ENCODE measurements around the gene GGACT. TPM values are rescaled to one million over a fixed set of nuclear protein-coding genes. Genes with fewer than 3 reads are reported as not detected.

Gene GGACT
- total and polyA plus RNA-seq, 2 experiments from 2014 or later: 0.70 to 5.6 TPM

- Histone ChIP-seq H4K20me1 (ENCODE audit: insufficient read depth, poor library complexity, severe bottlenecking) (no peaks in the 10 kb centered on the region), H3K4me2 (no peak overlapping the region), H3K27ac (no peak overlapping the region), H3K4me1 (ENCODE audit: insufficient read depth) (peaks cover 2% of the 10 kb centered on the region), H3K79me2 (no peaks in the 10 kb centered on the region), H2AFZ (no peak overlapping the region), H3K9me2 (replicated peaks; ENCODE audit: insufficient read depth) (no peaks in the 10 kb centered on the region), H3K27me3 (no peaks in the 10 kb centered on the region), H3K4me3 (no peak overlapping the region), H3K36me3 (replicated peaks; ENCODE audit: insufficient read depth, low read depth) (no peaks in the 10 kb centered on the region), H3K9me3 (ENCODE audit: low read depth) (no peaks in the 10 kb centered on the region)
- 97% methylated on average over 11 of the region's 11 CpGs for WGBS (ENCODE audit: low lambda C conversion rate, missing lambda C conversion rate)
- no peak for DNase-seq (ENCODE audit: low spot score)
- TF ChIP-seq, protein P1, sequence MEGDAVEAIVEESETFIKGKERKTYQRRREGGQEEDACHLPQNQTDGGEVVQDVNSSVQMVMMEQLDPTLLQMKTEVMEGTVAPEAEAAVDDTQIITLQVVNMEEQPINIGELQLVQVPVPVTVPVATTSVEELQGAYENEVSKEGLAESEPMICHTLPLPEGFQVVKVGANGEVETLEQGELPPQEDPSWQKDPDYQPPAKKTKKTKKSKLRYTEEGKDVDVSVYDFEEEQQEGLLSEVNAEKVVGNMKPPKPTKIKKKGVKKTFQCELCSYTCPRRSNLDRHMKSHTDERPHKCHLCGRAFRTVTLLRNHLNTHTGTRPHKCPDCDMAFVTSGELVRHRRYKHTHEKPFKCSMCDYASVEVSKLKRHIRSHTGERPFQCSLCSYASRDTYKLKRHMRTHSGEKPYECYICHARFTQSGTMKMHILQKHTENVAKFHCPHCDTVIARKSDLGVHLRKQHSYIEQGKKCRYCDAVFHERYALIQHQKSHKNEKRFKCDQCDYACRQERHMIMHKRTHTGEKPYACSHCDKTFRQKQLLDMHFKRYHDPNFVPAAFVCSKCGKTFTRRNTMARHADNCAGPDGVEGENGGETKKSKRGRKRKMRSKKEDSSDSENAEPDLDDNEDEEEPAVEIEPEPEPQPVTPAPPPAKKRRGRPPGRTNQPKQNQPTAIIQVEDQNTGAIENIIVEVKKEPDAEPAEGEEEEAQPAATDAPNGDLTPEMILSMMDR (IDR thresholded peaks at IDR 0.05; ENCODE audit: poor library complexity): no peak
- TF ChIP-seq EZH2 (IDR thresholded peaks at IDR 0.05; ENCODE audit: borderline replicate concordance) (no peak), EZH2phosphoT487 (IDR thresholded peaks at IDR 0.05; ENCODE audit: low read depth, severe bottlenecking, unreplicated experiment) (no peak)
Observed at GRCh38 chr13:100552755-100553154, 35.8 kb downstream of the GGACT start.

- 88% methylated on average over 9 of the region's 9 CpGs for WGBS (ENCODE audit: low lambda C conversion rate, missing lambda C conversion rate)
- no peak for DNase-seq (ENCODE audit: low spot score)
- Histone ChIP-seq H3K27me3 (no peaks in the 10 kb centered on the region), H4K20me1 (ENCODE audit: insufficient read depth, poor library complexity, severe bottlenecking) (no peaks in the 10 kb centered on the region), H3K9me3 (ENCODE audit: low read depth) (no peaks in the 10 kb centered on the region), H2AFZ (no peak overlapping the region), H3K4me1 (ENCODE audit: insufficient read depth) (peaks cover 9% of the 10 kb centered on the region), H3K4me2 (no peak overlapping the region), H3K9me2 (replicated peaks; ENCODE audit: insufficient read depth) (no peaks in the 10 kb centered on the region), H3K36me3 (replicated peaks; ENCODE audit: insufficient read depth, low read depth) (no peaks in the 10 kb centered on the region), H3K27ac (no peak overlapping the region), H3K79me2 (no peaks in the 10 kb centered on the region), H3K4me3 (no peak overlapping the region)
- TF ChIP-seq EZH2 (IDR thresholded peaks at IDR 0.05; ENCODE audit: borderline replicate concordance) (no peak), EZH2phosphoT487 (IDR thresholded peaks at IDR 0.05; ENCODE audit: low read depth, severe bottlenecking, unreplicated experiment) (no peak)
- TF ChIP-seq, protein P1 (IDR thresholded peaks at IDR 0.05; ENCODE audit: poor library complexity): no peak
Observed at GRCh38 chr13:100549316-100549715, 39.3 kb downstream of the GGACT start.

DNA sequence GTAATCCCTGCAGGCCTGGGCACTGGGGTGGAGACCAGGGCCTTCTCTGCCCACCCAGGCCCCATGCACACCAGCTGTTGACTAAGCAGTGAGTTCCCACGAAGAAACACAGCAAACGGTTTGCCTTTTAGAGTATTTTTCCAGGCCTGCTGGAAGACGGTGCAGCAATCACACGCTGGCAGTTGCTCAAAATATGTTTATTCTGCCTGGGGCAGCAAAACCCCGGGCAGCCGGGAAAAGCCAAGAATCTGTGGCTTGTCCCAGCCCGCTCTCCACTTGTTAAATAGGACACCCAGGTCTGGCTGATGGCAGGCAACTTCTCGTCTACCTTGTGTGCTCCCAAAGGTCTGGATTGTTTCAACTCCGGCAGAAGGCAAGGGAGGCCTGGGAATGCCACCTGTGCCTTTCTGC is 40.8 kb downstream of the GGACT start:
- peak overlapping the region; percentile 23 for H3K4me2 ChIP-seq

More for the DNA sequence above, 40.8 kb downstream of the GGACT start:
- peaks cover 9% of the 10 kb centered on the region for H3K4me1 ChIP-seq (ENCODE audit: insufficient read depth)
- H3K9me3 ChIP-seq (ENCODE audit: low read depth): no peaks in the 10 kb centered on the region
- H3K9me2 ChIP-seq (replicated peaks; ENCODE audit: insufficient read depth): no peaks in the 10 kb centered on the region
- WGBS (ENCODE audit: low lambda C conversion rate, missing lambda C conversion rate): 47% methylated on average over 9 of the region's 9 CpGs
- H4K20me1 ChIP-seq (ENCODE audit: insufficient read depth, poor library complexity, severe bottlenecking): no peaks in the 10 kb centered on the region
- TF ChIP-seq EZH2 (IDR thresholded peaks at IDR 0.05; ENCODE audit: borderline replicate concordance) (no peak), EZH2phosphoT487 (IDR thresholded peaks at IDR 0.05; ENCODE audit: low read depth, severe bottlenecking, unreplicated experiment) (no peak)
- TF ChIP-seq, protein P1 (IDR thresholded peaks at IDR 0.05; ENCODE audit: poor library complexity): no peak
- H3K79me2 ChIP-seq: no peaks in the 10 kb centered on the region
- no peaks in the 10 kb centered on the region for H3K36me3 ChIP-seq (replicated peaks; ENCODE audit: insufficient read depth, low read depth)
- H3K27me3 ChIP-seq: no peaks in the 10 kb centered on the region
- peak overlapping the region; percentile 67 for H3K27ac ChIP-seq
- H2AFZ ChIP-seq: no peak overlapping the region
- H3K4me3 ChIP-seq: no peak overlapping the region
- DNase-seq (ENCODE audit: low spot score): peak; percentile 36

Data from hepatocyte (in vitro differentiated cells).